SK-N-SH (cell line): ENCODE results near the gene S1PR5.

Source experiments
- EP300 ChIP-seq, 2 experiments: IDR thresholded peaks; 2 replicates each; pipeline versions ENCODE4 v1.4.0 to v1.6.1; 2012; ENCODE audit warnings: borderline replicate concordance in 1 of 2, low read depth in 1 of 2, low read length in 1 of 2
- FOSL2 ChIP-seq: IDR thresholded peaks from 2 replicates; pipeline ENCODE4 v1.4.0; 2012; ENCODE audit warnings: low read depth, mild to moderate bottlenecking, moderate library complexity, borderline replicate concordance
- POLR2AphosphoS5 ChIP-seq: IDR thresholded peaks from 2 replicates; pipeline ENCODE4 v1.6.1; 2012; ENCODE audit warnings: low read depth, low read length
- SMC3 ChIP-seq: IDR thresholded peaks from 2 replicates; pipeline ENCODE4 v1.6.1; 2012; ENCODE audit warnings: low read depth, low read length, improper control_type of control experiment
- TAF1 ChIP-seq: IDR thresholded peaks from 2 replicates; pipeline ENCODE4 v1.6.1; 2012; ENCODE audit warnings: low read depth, mild to moderate bottlenecking, low read length, moderate library complexity, borderline replicate concordance
- YY1 ChIP-seq: IDR thresholded peaks from 2 replicates; pipeline ENCODE4 v1.4.0; 2012; ENCODE audit warnings: low read depth, mild to moderate bottlenecking
- TF ChIP-seq, protein P1 (sequence below): IDR thresholded peaks from 2 replicates; pipeline ENCODE4 v1.4.0; 2012; ENCODE audit warnings: low read depth
- TF ChIP-seq, protein P2 (sequence below): fragments of 150-350 bp; IDR thresholded peaks from 2 replicates; pipeline ENCODE4 v1.6.1; 2017; ENCODE audit warnings: antibody characterized with exemption, low read length, low read depth, borderline replicate concordance
- TF ChIP-seq, protein P3 (sequence below): fragments of 200-600 bp; sonication (generic); IDR thresholded peaks from 2 replicates; pipeline ENCODE4 v1.6.1; 2017; ENCODE audit warnings: antibody characterized with exemption, mild to moderate bottlenecking, moderate library complexity

DNA sequence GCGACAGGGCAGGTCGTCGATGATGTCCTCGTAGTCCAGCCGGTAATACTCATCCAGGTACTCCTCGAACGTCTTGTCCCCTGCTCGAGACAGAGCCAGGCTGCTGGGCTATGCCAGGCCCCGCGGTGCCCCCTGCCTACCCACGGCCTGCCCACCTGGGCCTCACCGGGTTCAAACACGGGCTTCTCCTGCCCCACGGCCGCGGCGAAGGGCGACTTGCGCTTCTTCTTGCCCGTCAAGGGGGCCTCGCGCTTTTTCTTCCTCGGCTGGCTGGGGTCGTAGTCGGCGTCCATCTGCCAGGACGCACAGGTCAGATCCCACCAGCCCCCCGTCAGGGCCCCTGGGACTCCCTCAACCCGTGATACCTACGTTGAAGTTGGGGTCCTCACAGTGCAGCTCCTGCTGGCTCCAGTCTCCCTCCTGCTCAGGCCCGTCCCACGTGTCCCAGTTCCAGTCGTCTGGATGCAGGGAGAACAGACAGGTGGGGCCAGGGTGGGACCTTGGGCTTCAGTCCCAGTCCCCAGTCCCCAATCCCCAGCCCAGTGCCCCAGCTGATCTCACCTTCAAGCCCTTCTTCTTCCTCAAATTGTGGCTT lies 40.5 kb upstream of the S1PR5 start:
- TF ChIP-seq, protein P1, sequence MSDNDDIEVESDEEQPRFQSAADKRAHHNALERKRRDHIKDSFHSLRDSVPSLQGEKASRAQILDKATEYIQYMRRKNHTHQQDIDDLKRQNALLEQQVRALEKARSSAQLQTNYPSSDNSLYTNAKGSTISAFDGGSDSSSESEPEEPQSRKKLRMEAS: no peak
- TF ChIP-seq, protein P2, sequence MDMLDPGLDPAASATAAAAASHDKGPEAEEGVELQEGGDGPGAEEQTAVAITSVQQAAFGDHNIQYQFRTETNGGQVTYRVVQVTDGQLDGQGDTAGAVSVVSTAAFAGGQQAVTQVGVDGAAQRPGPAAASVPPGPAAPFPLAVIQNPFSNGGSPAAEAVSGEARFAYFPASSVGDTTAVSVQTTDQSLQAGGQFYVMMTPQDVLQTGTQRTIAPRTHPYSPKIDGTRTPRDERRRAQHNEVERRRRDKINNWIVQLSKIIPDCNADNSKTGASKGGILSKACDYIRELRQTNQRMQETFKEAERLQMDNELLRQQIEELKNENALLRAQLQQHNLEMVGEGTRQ: no peak
- TF ChIP-seq, protein P3, sequence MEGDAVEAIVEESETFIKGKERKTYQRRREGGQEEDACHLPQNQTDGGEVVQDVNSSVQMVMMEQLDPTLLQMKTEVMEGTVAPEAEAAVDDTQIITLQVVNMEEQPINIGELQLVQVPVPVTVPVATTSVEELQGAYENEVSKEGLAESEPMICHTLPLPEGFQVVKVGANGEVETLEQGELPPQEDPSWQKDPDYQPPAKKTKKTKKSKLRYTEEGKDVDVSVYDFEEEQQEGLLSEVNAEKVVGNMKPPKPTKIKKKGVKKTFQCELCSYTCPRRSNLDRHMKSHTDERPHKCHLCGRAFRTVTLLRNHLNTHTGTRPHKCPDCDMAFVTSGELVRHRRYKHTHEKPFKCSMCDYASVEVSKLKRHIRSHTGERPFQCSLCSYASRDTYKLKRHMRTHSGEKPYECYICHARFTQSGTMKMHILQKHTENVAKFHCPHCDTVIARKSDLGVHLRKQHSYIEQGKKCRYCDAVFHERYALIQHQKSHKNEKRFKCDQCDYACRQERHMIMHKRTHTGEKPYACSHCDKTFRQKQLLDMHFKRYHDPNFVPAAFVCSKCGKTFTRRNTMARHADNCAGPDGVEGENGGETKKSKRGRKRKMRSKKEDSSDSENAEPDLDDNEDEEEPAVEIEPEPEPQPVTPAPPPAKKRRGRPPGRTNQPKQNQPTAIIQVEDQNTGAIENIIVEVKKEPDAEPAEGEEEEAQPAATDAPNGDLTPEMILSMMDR: no peak
- TF ChIP-seq POLR2AphosphoS5 (no peak), EP300 (IDR thresholded peaks at IDR 0.05; ENCODE audit: borderline replicate concordance in 1 of 2, low read depth in 1 of 2, low read length in 1 of 2) (no peak), FOSL2 (no peak), SMC3 (no peak), TAF1 (no peak), YY1 (no peak)
